HG03575 (cell line): ENCODE results near the gene PPP1R3C.

Experiments
- ATAC-seq: cut with Tn5 transposase; IDR thresholded peaks from one replicate; pipeline ENCODE4 v1.9.1; 2021; ENCODE audit not compliant: unreplicated experiment, insufficient number of reproducible peaks, low FRiP score; ENCODE audit errors: extremely low read depth

Gene PPP1R3C

GRCh38 chr10:91632671-91633550 lies at the start of gene PPP1R3C:
TSS of gene PPP1R3C (minus strand) at chr10:91633071. CDS start at chr10:91632969, 102 bp downstream.
- ATAC-seq: no peak

DNA sequence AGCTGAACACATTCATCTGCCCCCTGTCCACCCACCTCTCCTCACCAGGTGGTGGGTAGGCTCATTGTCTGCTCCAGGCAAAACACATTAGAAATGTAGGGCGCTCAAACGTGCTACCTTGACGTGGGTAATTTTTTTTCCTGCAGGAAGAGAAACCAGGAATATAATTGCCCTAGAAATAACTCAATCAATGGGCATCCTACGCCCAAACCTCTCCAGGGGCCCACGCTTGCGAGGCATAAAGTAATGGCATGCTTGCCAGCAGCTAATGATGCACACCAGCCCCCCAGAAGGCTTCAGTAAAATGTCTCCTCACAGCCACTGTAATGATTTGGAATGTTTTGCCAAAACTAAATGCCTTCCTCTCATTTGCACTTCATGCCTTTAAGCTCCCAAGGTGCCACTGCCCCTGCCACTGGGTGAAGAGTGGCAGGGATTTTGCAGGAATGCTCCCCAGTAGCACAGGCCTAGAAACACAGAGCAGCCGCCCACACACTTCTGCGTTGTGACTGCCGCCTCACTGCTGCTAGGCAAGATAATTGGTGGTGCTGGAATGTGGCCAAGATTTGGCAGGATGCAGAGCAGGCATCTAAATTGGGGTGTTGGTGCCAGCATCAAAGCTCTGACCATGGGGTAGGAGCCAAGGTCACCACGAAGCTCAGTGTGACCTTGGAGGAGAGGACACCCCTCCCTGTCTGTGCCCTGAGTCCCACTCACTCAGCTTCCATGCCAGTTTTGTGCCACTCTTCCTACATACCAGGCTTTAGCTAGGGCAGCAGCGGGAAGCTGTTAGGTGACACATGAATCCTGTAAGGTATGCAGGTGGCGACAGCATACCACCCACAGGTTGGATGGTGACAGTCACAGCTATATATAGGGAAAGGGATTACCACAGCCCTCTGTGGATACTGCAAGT lies 48.7 kb upstream of the PPP1R3C start:
- ATAC-seq: no peak

DNA sequence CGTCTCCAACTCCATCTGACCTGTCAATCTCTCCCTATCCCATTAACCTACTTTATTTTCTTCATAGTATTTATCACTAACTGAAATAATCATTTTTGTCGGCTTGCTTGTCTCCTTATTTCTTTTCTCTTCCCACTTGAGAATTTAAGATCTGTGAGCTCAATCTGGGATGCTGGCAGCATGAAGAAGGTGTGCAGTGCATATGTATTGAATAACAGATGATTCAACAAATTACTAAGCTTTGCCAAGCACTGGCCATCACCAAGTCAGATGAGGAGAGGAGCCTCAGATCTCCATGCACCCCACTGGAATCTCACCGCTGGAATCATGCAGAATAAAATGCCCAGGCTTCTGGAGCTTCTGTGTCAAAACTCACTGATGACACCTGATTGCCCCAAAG lies 47.6 kb upstream of the PPP1R3C start:
- no peak for ATAC-seq

DNA sequence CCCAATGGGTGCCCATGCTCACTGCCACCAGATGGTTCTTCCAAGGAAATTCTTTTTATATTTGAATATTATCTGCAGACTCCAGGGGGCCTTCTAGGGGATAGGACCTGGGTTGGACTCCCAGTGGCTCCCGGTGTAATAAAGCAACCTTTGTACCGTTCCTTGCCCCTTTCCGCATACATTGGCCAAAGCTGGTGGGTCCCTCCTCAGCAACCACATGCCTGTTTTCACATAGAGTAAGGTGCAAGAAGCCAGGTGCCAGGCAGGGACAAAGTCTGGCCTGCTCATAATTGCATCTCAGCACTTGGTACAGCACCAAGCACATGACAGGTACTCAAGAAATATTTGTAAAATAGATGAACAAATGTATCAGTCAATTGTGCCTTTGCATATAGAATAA lies 46.4 kb upstream of the PPP1R3C start:
- ATAC-seq: no peak

DNA sequence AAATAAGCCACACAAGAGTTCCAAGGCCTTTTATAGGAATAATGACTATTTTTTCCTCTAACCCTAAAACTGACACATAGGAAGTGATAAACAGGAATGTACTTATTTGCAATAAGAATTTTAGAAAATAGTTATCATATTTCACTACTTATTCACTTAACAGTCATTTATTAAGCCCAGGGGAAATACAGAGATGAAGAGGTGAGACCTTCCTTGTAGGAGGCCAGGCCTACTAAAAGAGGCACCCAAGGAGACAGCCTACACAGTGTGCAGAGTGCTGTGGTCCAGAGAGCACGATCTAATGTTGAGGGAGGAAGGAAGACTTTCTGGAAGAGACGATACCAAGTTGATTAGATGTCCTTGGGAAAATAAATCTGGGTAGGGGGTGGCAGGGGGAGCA lies 45.0 kb upstream of the PPP1R3C start:
- ATAC-seq: no peak

GRCh38 chr10:91672021-91672608 lies 39.2 kb upstream of the PPP1R3C start:
- no peak for ATAC-seq

GRCh38 chr10:91668913-91669312 lies 36.0 kb upstream of the PPP1R3C start:
- no peak for ATAC-seq

GRCh38 chr10:91665842-91666241 lies 33.0 kb upstream of the PPP1R3C start:
- ATAC-seq: no peak

- no peak for ATAC-seq
Observed at GRCh38 chr10:91664426-91664825, 31.6 kb upstream of the PPP1R3C start.

DNA sequence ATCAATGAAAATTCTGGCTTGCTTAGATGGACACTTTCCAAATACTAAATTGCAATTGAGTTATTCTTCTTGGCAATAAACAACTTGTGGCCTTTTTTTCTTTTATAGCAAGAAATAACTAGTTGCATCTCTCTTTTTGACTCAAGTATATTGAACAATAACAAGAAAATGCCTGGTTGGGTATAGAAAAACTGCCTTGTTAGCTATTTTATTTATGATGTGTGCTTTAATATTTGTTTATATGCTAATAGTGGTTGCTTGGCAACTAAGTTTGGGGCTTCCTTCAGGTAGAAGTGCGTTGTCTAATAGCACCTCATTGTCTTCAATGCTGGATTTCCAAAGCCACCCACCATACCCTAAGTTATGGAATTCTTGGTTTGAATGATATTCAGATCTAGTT lies 30.1 kb upstream of the PPP1R3C start:
- no peak for ATAC-seq

- no peak for ATAC-seq
Observed at GRCh38 chr10:91653219-91653870, 20.5 kb upstream of the PPP1R3C start.

DNA sequence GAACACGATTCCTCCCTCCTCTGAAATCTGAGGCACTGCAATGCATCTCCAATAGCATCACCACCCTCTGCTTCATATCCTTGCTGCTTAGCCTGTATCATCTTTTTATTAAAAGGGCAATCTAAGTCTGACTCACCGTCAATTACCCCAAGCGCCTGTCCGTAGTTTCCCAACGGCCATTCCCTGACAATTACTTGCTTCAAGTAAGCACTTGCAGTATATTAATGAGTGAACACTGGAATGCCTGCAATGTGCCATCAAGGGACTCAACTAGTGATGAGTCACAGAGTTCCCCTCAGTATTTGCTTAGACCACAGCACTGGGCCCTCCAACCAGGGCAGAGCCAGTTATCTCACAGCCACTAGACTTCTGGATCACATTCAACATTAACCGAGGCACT lies 19.5 kb upstream of the PPP1R3C start:
- no peak for ATAC-seq

DNA sequence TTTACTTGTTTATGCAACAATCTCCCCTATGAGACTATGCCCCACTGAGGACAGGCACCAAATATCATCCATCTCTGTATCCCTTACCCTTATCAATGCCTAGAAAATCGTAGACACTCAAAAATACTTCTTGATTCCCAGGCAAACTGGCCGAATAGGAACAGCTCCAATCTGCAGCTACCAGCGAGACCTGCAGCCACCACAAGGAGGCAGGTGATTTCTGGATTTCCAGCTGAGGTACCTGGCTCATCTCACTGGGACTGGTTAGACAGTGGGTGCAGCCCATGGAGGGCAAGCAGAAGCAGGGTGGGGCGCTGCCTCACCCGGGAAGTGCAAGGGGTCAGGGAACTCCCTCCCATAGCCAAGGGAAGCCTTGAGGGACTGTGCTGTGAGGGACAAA lies 10.8 kb upstream of the PPP1R3C start:
- no peak for ATAC-seq

DNA sequence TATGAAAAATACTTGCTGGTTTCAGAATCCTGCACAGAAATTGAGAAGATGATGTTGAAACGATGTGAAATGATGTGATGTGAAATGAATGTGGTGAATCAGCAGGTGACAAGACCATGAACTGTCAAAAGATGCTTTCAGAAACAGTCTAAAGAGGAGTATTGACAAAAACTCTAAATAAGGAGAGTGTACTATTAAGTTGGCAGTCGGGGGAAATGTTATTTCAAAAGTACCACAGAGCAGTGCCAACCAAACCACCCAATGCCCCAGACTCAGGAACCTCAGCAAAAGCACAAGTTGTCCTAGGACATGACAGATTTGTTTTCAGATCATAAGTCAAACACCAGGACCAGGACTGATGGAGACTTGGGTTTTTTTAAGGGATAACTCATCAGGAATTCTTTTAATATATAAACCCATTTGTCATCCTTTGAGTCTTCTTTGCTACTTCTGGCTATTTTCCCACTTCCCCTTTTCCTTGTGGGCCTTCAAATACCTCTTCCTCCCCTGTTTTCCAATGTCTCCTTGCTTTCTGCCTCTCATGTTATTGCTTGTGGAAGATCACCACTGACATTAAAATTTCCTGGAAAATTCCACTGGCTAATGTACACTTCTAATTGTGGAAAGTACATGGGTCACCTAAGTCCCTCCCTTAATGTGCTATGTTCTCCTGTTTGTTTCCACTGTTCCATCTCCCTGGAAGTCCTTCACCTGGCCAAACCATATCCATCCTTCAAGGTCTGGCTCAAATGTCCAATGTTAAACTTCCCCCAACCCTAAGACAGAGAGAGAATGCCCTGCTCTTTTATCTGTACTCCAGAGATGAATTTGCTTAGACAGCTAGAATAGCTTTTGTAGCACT lies 10.2 kb upstream of the PPP1R3C start:
- ATAC-seq: no peak

DNA sequence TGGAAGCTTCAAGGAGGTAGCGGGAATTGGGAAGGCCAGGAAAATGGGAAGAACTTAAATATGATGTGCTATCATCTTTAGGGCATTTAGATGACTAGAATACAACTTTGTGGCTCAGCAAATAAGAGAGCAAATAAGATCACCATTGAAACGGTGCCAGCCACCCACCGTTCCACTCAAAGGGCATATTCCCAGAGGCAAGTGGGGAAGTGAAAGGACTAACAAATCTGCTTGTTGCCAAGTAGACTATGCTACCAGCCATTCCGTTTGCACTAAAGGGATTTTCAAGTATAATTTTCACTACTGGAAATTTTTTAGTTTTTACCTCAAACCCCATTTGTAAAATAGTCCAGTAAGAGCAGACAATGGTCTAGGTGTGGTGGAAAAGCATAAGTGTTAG lies 4.0 kb upstream of the PPP1R3C start:
- no peak for ATAC-seq

DNA sequence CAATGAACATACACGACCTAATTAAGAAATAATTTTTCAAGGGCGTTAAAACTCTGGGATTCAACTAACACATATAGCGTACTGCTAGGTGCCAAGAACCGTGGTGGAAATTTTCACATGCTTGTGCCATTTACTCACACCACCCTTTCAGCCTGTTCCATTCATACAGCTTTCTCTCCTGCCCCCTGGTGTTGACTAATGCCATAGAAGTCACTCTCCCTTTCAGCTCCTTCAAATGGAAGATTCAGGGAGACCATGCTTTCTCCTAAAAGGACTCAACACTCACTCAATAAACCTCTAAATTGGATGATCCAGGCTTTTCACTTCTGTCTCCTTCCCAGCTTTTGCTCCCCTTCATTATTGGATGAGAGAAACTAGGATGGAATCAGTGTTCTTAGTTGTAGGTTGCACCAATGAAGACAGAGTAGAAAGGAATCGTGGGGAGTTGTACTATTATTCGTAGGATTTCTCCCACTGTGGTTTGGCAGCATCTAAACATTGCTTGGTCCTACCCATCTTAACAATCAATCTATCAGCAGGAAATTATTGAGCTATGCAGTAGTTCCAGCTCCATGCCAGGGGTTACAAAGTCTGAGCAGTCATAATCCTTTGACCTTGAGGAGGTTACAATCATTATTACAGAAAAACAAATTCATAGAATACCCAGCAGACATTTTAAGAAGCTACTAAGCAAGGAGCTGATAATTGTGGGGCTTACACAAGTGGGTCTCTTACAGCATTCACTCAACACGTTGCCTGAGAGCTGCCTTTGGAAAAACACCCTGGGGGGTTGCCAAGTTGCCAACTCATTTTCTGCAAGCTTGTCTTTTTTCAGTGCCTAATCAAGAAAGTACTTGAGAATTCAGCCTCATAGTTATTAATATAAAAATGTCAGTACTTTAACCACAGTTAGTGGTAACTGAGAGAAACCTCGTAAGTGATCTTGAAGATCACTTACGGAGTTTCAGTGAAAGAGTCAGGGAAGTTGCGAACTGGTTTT lies 2.8 kb upstream of the PPP1R3C start:
- ATAC-seq: no peak

DNA sequence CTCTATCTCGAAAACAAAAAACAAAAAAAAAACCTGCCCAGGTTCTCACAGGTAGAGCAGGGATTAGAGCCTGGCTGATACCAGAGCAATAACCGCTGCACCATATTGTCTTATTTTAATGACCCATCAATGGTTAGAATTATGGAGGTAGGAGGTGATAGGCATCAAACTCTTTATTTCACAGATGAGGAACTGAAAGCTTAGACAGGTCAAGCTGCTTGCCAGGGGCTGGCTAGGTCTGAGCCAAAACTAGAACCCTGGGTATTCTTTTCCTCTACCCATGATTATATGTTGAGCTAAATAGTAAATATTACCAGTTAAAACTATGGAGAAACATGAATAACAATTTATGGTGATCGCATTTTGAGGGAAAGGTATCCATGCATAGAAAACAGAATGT lies 2.0 kb upstream of the PPP1R3C start:
- no peak for ATAC-seq
